PC-3 (cell line): ENCODE results near the gene TMEM63B. TPM values are rescaled to one million over a fixed set of nuclear protein-coding genes. Genes with fewer than 3 reads are reported as not detected.
A peak's percentile ranks its signal among the peaks of the same experiment; 100 is the strongest.

Experiments used
- ATAC-seq: fragments of 200-7000 bp; cut with Tn5 transposase; 2 replicates; pipeline ENCODE4 v1.9.1; 2020; ENCODE audit warnings: mild to moderate bottlenecking, moderate library complexity
- BruUV-seq: library from RNA; stranded (reverse); fragments of 400-500 nt; replicated peaks from 2 replicates; lab custom pipeline; 2021; lab: Mats Ljungman, UMichigan
- CTCF ChIA-PET: fragments of 300-600 bp; sonication (Branson Sonifier 250); formaldehyde crosslinking; loops from one replicate; lab custom pipeline; 2022; ENCODE audit warnings: antibody characterized with exemption; lab: Charles Lee
- POLR2A ChIA-PET: fragments of 300-600 bp; sonication (Branson Sonifier 250); formaldehyde crosslinking; loops from one replicate; lab custom pipeline; 2022; ENCODE audit warnings: antibody characterized with exemption; ENCODE audit not compliant: unreplicated experiment; lab: Charles Lee
- DNase-seq: peaks from one replicate; pipeline ENCODE4 v3.0.0-alpha.2; 2015
- H2AFZ ChIP-seq: fragments of 300-600 bp; sonication (generic); 2 replicates; pipeline ENCODE4 v1.6.0; 2016; ENCODE audit warnings: antibody characterized with exemption, low read length
- H3F3A ChIP-seq: fragments of 300-600 bp; sonication (generic); one replicate; pipeline ENCODE4 v1.6.0; 2017; ENCODE audit warnings: antibody characterized with exemption, low read length, control low read depth, mild to moderate bottlenecking; ENCODE audit not compliant: unreplicated experiment
- H3K27ac ChIP-seq: fragments of 300-600 bp; sonication (generic); 2 replicates; pipeline ENCODE4 v1.5.1; 2016; ENCODE audit warnings: mild to moderate bottlenecking, low read length
- H3K27me3 ChIP-seq: fragments of 300-600 bp; sonication (generic); 2 replicates; pipeline ENCODE4 v1.6.1; 2016; ENCODE audit warnings: low read length, mixed read lengths
- H3K36me3 ChIP-seq: fragments of 300-600 bp; sonication (generic); 2 replicates; pipeline ENCODE4 v1.6.1; 2016; ENCODE audit warnings: low read depth, mixed run types, low read length, mixed read lengths
- H3K4me1 ChIP-seq: fragments of 300-600 bp; sonication (generic); 2 replicates; pipeline ENCODE4 v1.5.1; 2016; ENCODE audit warnings: low read length; ENCODE audit not compliant: insufficient read depth
- H3K4me2 ChIP-seq: fragments of 300-600 bp; sonication (generic); 2 replicates; pipeline ENCODE4 v1.6.0; 2016; ENCODE audit warnings: low read length
- H3K4me3 ChIP-seq: fragments of 300-600 bp; sonication (generic); 2 replicates; pipeline ENCODE4 v1.5.1; 2016; ENCODE audit warnings: mild to moderate bottlenecking, low read length, mixed read lengths
- H3K79me2 ChIP-seq: fragments of 300-600 bp; sonication (generic); 2 replicates; pipeline ENCODE4 v1.6.1; 2017; ENCODE audit warnings: low read length, mixed read lengths
- H3K9ac ChIP-seq: fragments of 300-600 bp; sonication (generic); 2 replicates; pipeline ENCODE4 v1.6.0; 2016; ENCODE audit warnings: mild to moderate bottlenecking, low read length
- H3K9me2 ChIP-seq: fragments of 300-600 bp; sonication (generic); replicated peaks from 2 replicates; pipeline ENCODE4 v1.6.1; 2016; ENCODE audit warnings: mixed run types, low read length, mixed read lengths
- H3K9me3 ChIP-seq: fragments of 300-600 bp; sonication (generic); 2 replicates; pipeline ENCODE4 v1.6.1; 2016; ENCODE audit warnings: low read length, mixed read lengths
- H4K20me1 ChIP-seq: fragments of 300-600 bp; sonication (generic); 2 replicates; pipeline ENCODE4 v1.6.1; 2016; ENCODE audit warnings: low read length, mixed read lengths
- EZH2 ChIP-seq: fragments of 300-600 bp; sonication (generic); IDR thresholded peaks from one replicate; pipeline ENCODE4 v1.6.1; 2017; ENCODE audit warnings: antibody characterized with exemption, mild to moderate bottlenecking, low read length; ENCODE audit not compliant: unreplicated experiment
- EZH2phosphoT487 ChIP-seq: fragments of 300-600 bp; sonication (generic); IDR thresholded peaks from 2 replicates; pipeline ENCODE4 v1.6.1; 2018; ENCODE audit warnings: mild to moderate bottlenecking, antibody characterized with exemption, low read length, borderline replicate concordance
- intact Hi-C: fragments of 100-400 bp; cut with micrococcal nuclease; formaldehyde crosslinking; loops from 2 replicates; pipeline ENCODE4 v1.9.0; 2023
- total RNA-seq: library from RNA; depleted of rRNA; stranded (reverse); fragments of >200 nt; gene quantifications from 2 replicates; pipeline ENCODE4 v1.2.3, GENCODE V29; 2014
- TF ChIP-seq, protein P1 (sequence below): fragments of 300-600 bp; sonication (generic); conservative IDR thresholded peaks from 2 replicates; pipeline ENCODE4 v1.5.1; 2017; ENCODE audit warnings: antibody characterized with exemption, low read depth, mild to moderate bottlenecking, low read length

TMEM63B gene
- total RNA-seq, 1 experiment from 2014 or later, result 23.6 TPM

DNA sequence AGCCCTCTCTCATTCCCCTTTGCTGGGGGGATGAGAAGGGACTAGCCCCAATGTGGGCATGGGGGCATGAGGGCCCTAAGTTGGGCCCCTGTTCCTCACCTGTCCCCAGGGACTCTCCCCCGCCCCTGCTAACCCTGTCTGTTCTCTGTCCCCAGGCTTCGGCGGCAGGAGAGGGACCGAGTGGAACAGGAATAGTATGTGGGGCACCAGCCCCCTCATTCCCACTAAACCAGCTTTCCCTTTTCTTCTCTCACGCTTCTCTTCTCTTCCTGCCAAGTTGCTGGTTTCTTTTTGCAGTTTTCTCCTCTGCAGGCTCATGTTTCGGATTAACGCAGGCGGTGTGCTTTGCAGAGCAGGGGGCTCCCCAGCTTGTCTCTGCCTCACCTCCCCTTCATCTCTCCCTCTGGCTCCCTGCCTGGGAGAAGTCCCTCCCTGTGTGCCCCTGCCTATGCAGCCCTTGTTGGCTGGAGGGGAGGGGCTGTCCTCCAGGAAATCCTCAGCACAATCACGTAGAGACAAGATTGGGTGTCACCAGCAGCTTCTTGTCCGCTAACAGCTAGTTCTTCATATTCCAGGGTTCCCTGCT, 7.9 kb downstream of the TMEM63B start:
- Histone ChIP-seq H3K27ac (no peak overlapping the region), H3F3A (no peaks in the 10 kb centered on the region), H3K36me3 (no peaks in the 10 kb centered on the region; the same call in 1 of the 2 replicates), H3K27me3 (no peaks in the 10 kb centered on the region), H3K9ac (no peak overlapping the region), H3K4me2 (no peak overlapping the region), H2AFZ (no peak overlapping the region), H3K9me3 (no peaks in the 10 kb centered on the region), H4K20me1 (no peaks in the 10 kb centered on the region), H3K79me2 (peaks cover 7% of the 10 kb centered on the region; the same call in 1 of the 2 replicates), H3K9me2 (no peaks in the 10 kb centered on the region), H3K4me3 (no peak overlapping the region), H3K4me1 (peaks cover 7% of the 10 kb centered on the region)
- BruUV-seq, result no TSS peak
- no peak for ATAC-seq
- no peak for DNase-seq
- TF ChIP-seq EZH2, result no peak
- intact Hi-C loops, result no loop called here
- CTCF ChIA-PET, result no interaction called here
- POLR2A ChIA-PET, result no interaction called here

DNA sequence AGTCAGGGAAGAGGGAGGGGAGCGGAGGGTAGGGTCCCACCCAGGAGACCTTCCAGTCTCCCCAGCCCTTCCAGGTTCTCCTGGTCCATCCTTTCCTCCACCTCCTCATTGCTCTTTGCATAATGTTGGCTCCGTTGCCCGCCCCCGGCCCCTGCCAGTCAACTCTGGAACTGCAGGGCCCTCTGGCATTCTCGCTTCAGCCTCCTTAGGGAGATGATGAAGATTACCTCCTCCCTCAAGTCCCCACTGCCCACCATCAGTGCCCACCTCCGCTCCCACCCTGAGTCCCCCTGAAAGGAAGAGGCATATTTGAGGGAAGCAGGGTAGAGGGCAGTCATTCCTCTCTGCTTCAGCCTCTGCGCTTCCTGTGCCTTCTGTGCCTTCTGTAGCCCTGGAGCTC, 8.5 kb downstream of the TMEM63B start:
- Histone ChIP-seq H4K20me1 (no peaks in the 10 kb centered on the region), H3F3A (no peaks in the 10 kb centered on the region), H3K9me2 (no peaks in the 10 kb centered on the region), H3K4me3 (no peak overlapping the region), H3K4me1 (peaks cover 7% of the 10 kb centered on the region), H3K36me3 (peaks cover 3% of the 10 kb centered on the region; the same call in 1 of the 2 replicates), H3K27me3 (no peaks in the 10 kb centered on the region), H3K9ac (no peak overlapping the region), H3K4me2 (no peak overlapping the region), H2AFZ (no peak overlapping the region), H3K79me2 (peaks cover 7% of the 10 kb centered on the region; the same call in 1 of the 2 replicates), H3K27ac (no peak overlapping the region), H3K9me3 (no peaks in the 10 kb centered on the region)
- TF ChIP-seq EZH2 (no peak), EZH2phosphoT487 (no peak)
- TF ChIP-seq, protein P1, sequence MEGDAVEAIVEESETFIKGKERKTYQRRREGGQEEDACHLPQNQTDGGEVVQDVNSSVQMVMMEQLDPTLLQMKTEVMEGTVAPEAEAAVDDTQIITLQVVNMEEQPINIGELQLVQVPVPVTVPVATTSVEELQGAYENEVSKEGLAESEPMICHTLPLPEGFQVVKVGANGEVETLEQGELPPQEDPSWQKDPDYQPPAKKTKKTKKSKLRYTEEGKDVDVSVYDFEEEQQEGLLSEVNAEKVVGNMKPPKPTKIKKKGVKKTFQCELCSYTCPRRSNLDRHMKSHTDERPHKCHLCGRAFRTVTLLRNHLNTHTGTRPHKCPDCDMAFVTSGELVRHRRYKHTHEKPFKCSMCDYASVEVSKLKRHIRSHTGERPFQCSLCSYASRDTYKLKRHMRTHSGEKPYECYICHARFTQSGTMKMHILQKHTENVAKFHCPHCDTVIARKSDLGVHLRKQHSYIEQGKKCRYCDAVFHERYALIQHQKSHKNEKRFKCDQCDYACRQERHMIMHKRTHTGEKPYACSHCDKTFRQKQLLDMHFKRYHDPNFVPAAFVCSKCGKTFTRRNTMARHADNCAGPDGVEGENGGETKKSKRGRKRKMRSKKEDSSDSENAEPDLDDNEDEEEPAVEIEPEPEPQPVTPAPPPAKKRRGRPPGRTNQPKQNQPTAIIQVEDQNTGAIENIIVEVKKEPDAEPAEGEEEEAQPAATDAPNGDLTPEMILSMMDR, result 0 out of 2 replicates have a peak, but pooled peaks have one; percentile 16
- DNase-seq (no peak), ATAC-seq (no peak)
- CTCF ChIA-PET, result no interaction called here
- intact Hi-C loops, result no loop called here
- no TSS peak for BruUV-seq
- POLR2A ChIA-PET, result no interaction called here

DNA sequence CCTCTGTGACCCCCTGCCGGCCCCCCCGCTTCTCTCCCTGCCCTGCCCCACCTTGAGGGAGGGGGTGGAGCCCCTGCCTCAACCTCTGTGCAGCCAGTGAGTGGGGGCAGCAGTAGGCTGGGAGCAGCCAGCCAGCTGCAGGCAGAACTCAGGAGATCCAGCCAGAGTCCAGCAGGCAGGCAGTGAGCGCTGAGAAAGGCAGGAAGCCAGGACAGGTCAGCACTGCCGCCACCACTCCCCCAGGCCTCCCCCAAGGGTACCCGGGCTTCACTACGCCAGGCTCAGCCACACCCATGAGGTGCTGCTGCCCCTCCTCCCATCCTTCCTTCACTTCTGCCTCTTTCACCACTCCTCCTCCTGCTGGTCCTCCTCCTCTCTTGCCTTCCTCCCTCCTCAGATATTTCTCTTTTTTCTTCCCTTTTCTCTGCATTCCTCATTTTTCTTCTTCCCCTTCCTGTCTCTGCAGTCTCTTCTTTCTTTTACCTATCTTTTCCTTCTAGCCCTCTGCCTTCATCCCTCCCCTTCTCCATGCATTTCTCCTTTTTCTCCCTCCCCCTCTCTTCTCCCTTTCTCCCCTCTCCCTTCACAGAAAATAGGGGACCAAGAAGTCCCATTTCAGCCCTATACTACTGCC, 11.5 kb downstream of the TMEM63B start:
- no peaks in the 10 kb centered on the region for H3K9me2 ChIP-seq
- no peak overlapping the region for H3K4me3 ChIP-seq
- DNase-seq (no peak), ATAC-seq (no peak)
- ChIA-PET CTCF (no interaction called here), POLR2A (no interaction called here)
- BruUV-seq, result no TSS peak
- intact Hi-C loops, result no loop called here
- H2AFZ ChIP-seq, result no peak overlapping the region
- H3K27me3 ChIP-seq, result no peaks in the 10 kb centered on the region
- H3K27ac ChIP-seq, result no peak overlapping the region
- no peaks in the 10 kb centered on the region for H3K9me3 ChIP-seq
- no peaks in the 10 kb centered on the region for H3K79me2 ChIP-seq
- no peak overlapping the region for H3K4me2 ChIP-seq
- H3K9ac ChIP-seq, result no peak overlapping the region
- H3K4me1 ChIP-seq, result no peaks in the 10 kb centered on the region
- peaks cover 8% of the 10 kb centered on the region for H3K36me3 ChIP-seq
- TF ChIP-seq, protein P1, result no peak
- no peak for TF ChIP-seq EZH2
- no peak for TF ChIP-seq EZH2phosphoT487
- H4K20me1 ChIP-seq, result no peaks in the 10 kb centered on the region
- H3F3A ChIP-seq, result no peaks in the 10 kb centered on the region
